Endothelial cell (in vitro differentiated cells): ENCODE results near the gene GINS1. TPM values are rescaled to one million over a fixed set of nuclear protein-coding genes. Genes with fewer than 3 reads are reported as not detected.
"Not testable (repeated sequence)": the region's sequence is repeated elsewhere in the genome, so short reads cannot be mapped to it uniquely, and the experiment has no call there.

Experiments used
- DNase-seq: peaks from one replicate; pipeline ENCODE4 v3.0.0; 2021; ENCODE audit warnings: low spot score
- H3K27ac Mint-ChIP-seq: one replicate; pipeline ENCODE4 v1.8.0; 2021; ENCODE audit warnings: mixed read lengths, inconsistent platforms; ENCODE audit not compliant: unreplicated experiment
- H3K27me3 Mint-ChIP-seq: one replicate; pipeline ENCODE4 v1.8.0; 2021; ENCODE audit warnings: mild to moderate bottlenecking, moderate library complexity, mixed read lengths, inconsistent platforms; ENCODE audit not compliant: unreplicated experiment
- H3K36me3 Mint-ChIP-seq: one replicate; pipeline ENCODE4 v1.8.0; 2021; ENCODE audit warnings: mild to moderate bottlenecking, low read depth, mixed read lengths, inconsistent platforms; ENCODE audit not compliant: unreplicated experiment
- H3K4me1 Mint-ChIP-seq: one replicate; pipeline ENCODE4 v1.8.0; 2021; ENCODE audit warnings: mild to moderate bottlenecking, mixed read lengths, inconsistent platforms; ENCODE audit not compliant: unreplicated experiment
- H3K4me3 Mint-ChIP-seq: one replicate; pipeline ENCODE4 v1.8.0; 2021; ENCODE audit warnings: mild to moderate bottlenecking, mixed read lengths, inconsistent platforms; ENCODE audit not compliant: unreplicated experiment
- H3K9me3 Mint-ChIP-seq: one replicate; pipeline ENCODE4 v1.8.0; 2021; ENCODE audit warnings: mixed read lengths, inconsistent platforms; ENCODE audit not compliant: unreplicated experiment
- CTCF ChIP-seq: fragments of 200-600 bp; sonication (generic); IDR thresholded peaks from one replicate; pipeline ENCODE4 v1.5.0; 2021; ENCODE audit warnings: antibody characterized with exemption; ENCODE audit not compliant: unreplicated experiment
- total RNA-seq: library from RNA; stranded (reverse); fragmentation: NEBNext Ultra II Directional; extraction: Animal tissue kit (Norgen Biotek cat#: 25700); gene quantifications from one replicate; pipeline ENCODE4 v1.2.1, GENCODE V29; 2021; ENCODE audit not compliant: unreplicated experiment

Gene GINS1
- total RNA-seq, 1 donor from 2014 or later, result 12.3 TPM

GRCh38 chr20:25397096-25397495 is 10.4 kb upstream of the GINS1 start:
- Mint-ChIP-seq H3K27ac (no peak overlapping the region), H3K4me1 (no peaks in the 10 kb centered on the region), H3K27me3 (no peaks in the 10 kb centered on the region), H3K9me3 (no peaks in the 10 kb centered on the region), H3K4me3 (no peak overlapping the region), H3K36me3 (no peaks in the 10 kb centered on the region)
- DNase-seq, result no peak
- TF ChIP-seq CTCF, result no peak

- Mint-ChIP-seq H3K27me3 (no peaks in the 10 kb centered on the region), H3K9me3 (peaks cover 5% of the 10 kb centered on the region), H3K4me3 (no peak overlapping the region), H3K36me3 (no peaks in the 10 kb centered on the region), H3K4me1 (no peaks in the 10 kb centered on the region), H3K27ac (no peak overlapping the region)
- no peak for DNase-seq
- TF ChIP-seq CTCF, result no peak
Measured at GRCh38 chr20:25397821-25398220, 9.7 kb upstream of the GINS1 start.

- no peaks in the 10 kb centered on the region for H3K4me1 Mint-ChIP-seq
- no peak for DNase-seq
- H3K36me3 Mint-ChIP-seq, result peaks cover 5% of the 10 kb centered on the region
- H3K9me3 Mint-ChIP-seq, result peaks cover 10% of the 10 kb centered on the region
- H3K27ac Mint-ChIP-seq, result no peak overlapping the region
- no peak overlapping the region for H3K4me3 Mint-ChIP-seq
- no peaks in the 10 kb centered on the region for H3K27me3 Mint-ChIP-seq
- TF ChIP-seq CTCF, result no peak
Measured at GRCh38 chr20:25398376-25399036, 9.0 kb upstream of the GINS1 start.

GRCh38 chr20:25399037-25399430 is 8.4 kb upstream of the GINS1 start:
- peak; percentile 50 for DNase-seq
- Mint-ChIP-seq H3K9me3 (peaks cover 10% of the 10 kb centered on the region), H3K4me1 (no peaks in the 10 kb centered on the region), H3K27me3 (no peaks in the 10 kb centered on the region), H3K27ac (no peak overlapping the region), H3K4me3 (no peak overlapping the region), H3K36me3 (peaks cover 5% of the 10 kb centered on the region)
- TF ChIP-seq CTCF, result peak; percentile 41

- H3K9me3 Mint-ChIP-seq, result peaks cover 10% of the 10 kb centered on the region
- not testable (repeated sequence) for H3K4me3 Mint-ChIP-seq, H3K36me3 Mint-ChIP-seq, H3K27me3 Mint-ChIP-seq, DNase-seq, H3K4me1 Mint-ChIP-seq, H3K27ac Mint-ChIP-seq
Measured at GRCh38 chr20:25400291-25400732, 7.2 kb upstream of the GINS1 start.
